HepG2 (cell line): ENCODE measurements around the gene PIK3R1. TPM values are rescaled to one million over a fixed set of nuclear protein-coding genes. Genes with fewer than 3 reads are reported as not detected.
A peak's percentile ranks its signal among the peaks of the same experiment; 100 is the strongest.

Source experiments
- ATAC-seq: fragments of 200-7000 bp; cut with Tn5 transposase; 3 replicates; pipeline ENCODE4 v1.9.1; 2020; ENCODE audit warnings: mild to moderate bottlenecking, moderate library complexity
- BruUV-seq: library from RNA; stranded (reverse); fragments of 400-500 nt; replicated peaks from 2 replicates; lab custom pipeline; 2021; lab: Mats Ljungman, UMichigan
- CTCF ChIA-PET: fragments of 300-600 bp; formaldehyde crosslinking; extraction: SDS; loops from one replicate; lab custom pipeline; 2021; ENCODE audit warnings: low total read pairs, inconsistent platforms, low intra/inter-chr PET ratio; lab: Yijun Ruan, JAX
- POLR2A ChIA-PET: fragments of 350-600 bp; sonication (Branson Sonifier 250); formaldehyde crosslinking; loops from one replicate; lab custom pipeline; 2020; ENCODE audit warnings: antibody characterized with exemption, inconsistent platforms; lab: Yijun Ruan, JAX
- DNase-seq: peaks from one replicate; pipeline ENCODE4 v3.0.0-alpha.2; 2015; ENCODE audit warnings: low spot score
- FAIRE-seq: peaks from 3 replicates; lab custom pipeline; 2011; peaks lifted over from hg19 to GRCh38; lab: Jason Lieb, UNC
- H2AFZ ChIP-seq: one replicate; pipeline ENCODE4 v1.6.1; 2011; ENCODE audit warnings: low read length, inconsistent platforms
- H3K27ac ChIP-seq: fragments of 300-600 bp; 3 replicates; pipeline ENCODE4 v1.8.0; 2011; ENCODE audit warnings: mixed run types, mild to moderate bottlenecking, mixed read lengths, low read length, inconsistent platforms; ENCODE audit not compliant: insufficient read depth; ENCODE audit errors: extremely low read length
- H3K27me3 ChIP-seq, 2 experiments: fragments of 200-600 bp in 1 of 2; 2 replicates in 1 of 2; 3 replicates in 1 of 2; pipeline versions ENCODE4 v1.6.0 to v1.8.0; 2011; ENCODE audit warnings: low read length in 2 of 2, mild to moderate bottlenecking in 2 of 2, moderate library complexity in 2 of 2, inconsistent platforms in 1 of 2; ENCODE audit not compliant: insufficient read depth in 2 of 2, control insufficient read depth in 1 of 2
- H3K36me3 ChIP-seq, 2 experiments: fragments of 200-600 bp in 1 of 2; replicated peaks in 1 of 2; 2 replicates in 1 of 2; 3 replicates in 1 of 2; pipeline versions ENCODE4 v1.5.1 to v1.8.0; 2011; ENCODE audit warnings: low read length in 2 of 2, inconsistent platforms in 1 of 2; ENCODE audit not compliant: insufficient read depth in 2 of 2, control insufficient read depth in 1 of 2
- H3K4me1 ChIP-seq: 2 replicates; pipeline ENCODE4 v1.5.1; 2012; ENCODE audit warnings: low read length, inconsistent platforms; ENCODE audit not compliant: insufficient read depth
- H3K4me2 ChIP-seq: 2 replicates; pipeline ENCODE4 v1.6.0; 2011; ENCODE audit warnings: low read depth, low read length, inconsistent platforms
- H3K4me3 ChIP-seq, 3 experiments: fragments of 200-600 bp in 1 of 3; sonication (generic), shearing (Covaris generic) in 1 of 3; replicated peaks in 1 of 3; 2 replicates each; pipeline ENCODE4 v1.5.1; 2011 to 2016; ENCODE audit warnings: low read length in 3 of 3, inconsistent platforms in 2 of 3, low read depth in 2 of 3, mild to moderate bottlenecking in 2 of 3, control low read depth in 1 of 3, mixed read lengths in 1 of 3; ENCODE audit not compliant: insufficient read depth in 1 of 3
- H3K79me2 ChIP-seq: one replicate; pipeline ENCODE4 v1.6.1; 2011; ENCODE audit warnings: low read length, inconsistent platforms; ENCODE audit not compliant: insufficient read depth
- H3K9ac ChIP-seq: 2 replicates; pipeline ENCODE4 v1.6.0; 2011; ENCODE audit warnings: mild to moderate bottlenecking, low read depth, low read length, inconsistent platforms; ENCODE audit not compliant: insufficient read depth
- H3K9me3 ChIP-seq: 2 replicates; pipeline ENCODE4 v1.5.1; 2012; ENCODE audit warnings: mild to moderate bottlenecking, low read length
- H4K20me1 ChIP-seq: 2 replicates; pipeline ENCODE4 v1.6.0; 2011; ENCODE audit warnings: inconsistent platforms, mild to moderate bottlenecking, low read length, moderate library complexity; ENCODE audit not compliant: insufficient read depth
- CEBPB ChIP-seq: IDR thresholded peaks from 2 replicates; pipeline ENCODE4 v1.6.1; 2011; ENCODE audit warnings: low read depth, low read length, improper control_type of control experiment, borderline replicate concordance
- CEBPG ChIP-seq: IDR thresholded peaks from 2 replicates; pipeline ENCODE4 v1.6.1; 2016
- JUNB ChIP-seq: sonication (generic); formaldehyde crosslinking; IDR thresholded peaks from 2 replicates; pipeline ENCODE4 v1.8.0; 2022; ENCODE audit warnings: missing genetic modification reagents, mild to moderate bottlenecking, borderline replicate concordance
- KDM5B ChIP-seq: sonication (generic); formaldehyde crosslinking; IDR thresholded peaks from 2 replicates; pipeline ENCODE4 v1.4.0; 2020; ENCODE audit warnings: missing genetic modification reagents, mild to moderate bottlenecking, borderline replicate concordance
- NONO ChIP-seq, 2 experiments: fragments of 450-650 bp in 1 of 2; sonication (generic) in 1 of 2; formaldehyde crosslinking in 1 of 2; IDR thresholded peaks in 1 of 2; conservative IDR thresholded peaks in 1 of 2; 2 replicates each; pipeline versions ENCODE4 v1.6.1 to v1.8.0; 2017 to 2022; ENCODE audit warnings: mild to moderate bottlenecking in 1 of 2, missing genetic modification reagents in 1 of 2, moderate library complexity in 1 of 2
- ONECUT2 ChIP-seq: sonication (generic); formaldehyde crosslinking; IDR thresholded peaks from 2 replicates; pipeline ENCODE4 v1.4.0; 2020; ENCODE audit warnings: missing genetic modification reagents
- RXRB ChIP-seq: IDR thresholded peaks from 2 replicates; pipeline ENCODE4 v1.6.1; 2016; ENCODE audit warnings: borderline replicate concordance, missing genetic modification reagents, missing compliant biosample characterization
- SPEN ChIP-seq: sonication (generic); formaldehyde crosslinking; IDR thresholded peaks from 2 replicates; pipeline ENCODE4 v1.5.1; 2020; ENCODE audit warnings: low read depth, mild to moderate bottlenecking, missing genetic modification reagents
- TRAFD1 ChIP-seq: sonication (generic); formaldehyde crosslinking; IDR thresholded peaks from 2 replicates; pipeline ENCODE4 v1.5.1; 2020; ENCODE audit warnings: missing genetic modification reagents, mild to moderate bottlenecking, borderline replicate concordance
- ZBTB34 ChIP-seq: sonication (generic); formaldehyde crosslinking; IDR thresholded peaks from 2 replicates; pipeline ENCODE4 v1.8.0; 2022; ENCODE audit warnings: mild to moderate bottlenecking, missing genetic modification reagents
- ZEB1 ChIP-seq: IDR thresholded peaks from 2 replicates; pipeline ENCODE4 v1.6.1; 2012; ENCODE audit warnings: mild to moderate bottlenecking, low read depth, inconsistent platforms; ENCODE audit not compliant: insufficient replicate concordance
- ZNF598 ChIP-seq: sonication (generic); formaldehyde crosslinking; IDR thresholded peaks from 2 replicates; pipeline ENCODE4 v1.5.1; 2020; ENCODE audit warnings: mild to moderate bottlenecking, missing genetic modification reagents, borderline replicate concordance
- ZNF678 ChIP-seq: sonication (generic); formaldehyde crosslinking; IDR thresholded peaks from 2 replicates; pipeline ENCODE4 v1.4.0; 2020; ENCODE audit warnings: mild to moderate bottlenecking, missing genetic modification reagents
- ZNF777 ChIP-seq: sonication (generic); formaldehyde crosslinking; IDR thresholded peaks from 2 replicates; pipeline ENCODE4 v1.4.0; 2020; ENCODE audit warnings: missing genetic modification reagents
- WGBS: methylation state at CpG from one replicate; pipeline ENCODE4 v1.1.6; 2017; ENCODE audit warnings: low lambda C conversion rate; 5-methylcytosine and 5-hydroxymethylcytosine counted together
- in situ Hi-C: cut with HindIII; loops from 2 replicates; pipeline ENCODE4 v1.10.0; 2017; ENCODE audit warnings: low pct_unique_long_range_greater_than_20kb; ENCODE audit not compliant: extremely low pct_ligation_motif_present
- intact Hi-C: fragments of 100-400 bp; cut with micrococcal nuclease; formaldehyde crosslinking; loops from one replicate; pipeline ENCODE4 v1.10.0; 2022; ENCODE audit not compliant: unreplicated experiment
- polyA plus RNA-seq, 8 experiments: library from polyadenylated mRNA; depleted of rRNA in 3 of 8; stranded (reverse) in 7 of 8; unstranded in 1 of 8; fragments of >200 nt; fragmentation: Illumina TruSeq in 4 of 8; extraction: Trizol in 4 of 8; gene quantifications; 2 replicates each; pipeline versions ENCODE4 v1.2.1 to v1.2.3, GENCODE V29; 2011 to 2016; ENCODE audit warnings: low read depth in 4 of 8, missing spikeins in 1 of 8, mixed read lengths in 1 of 8; ENCODE audit not compliant: insufficient read depth in 1 of 8
- total RNA-seq, 5 experiments: library from RNA; depleted of rRNA; stranded (reverse); fragments of >200 nt; fragmentation: Illumina TruSeq; extraction: Trizol; gene quantifications; 2 replicates each; pipeline ENCODE4 v1.2.3, GENCODE V29; 2016; ENCODE audit warnings: low read depth in 1 of 5
- TF ChIP-seq, protein P1 (sequence below): sonication (generic); formaldehyde crosslinking; IDR thresholded peaks from 2 replicates; pipeline ENCODE4 v1.4.0; 2020; ENCODE audit warnings: missing genetic modification reagents, low read depth, mild to moderate bottlenecking, borderline replicate concordance

The PIK3R1 gene
- total and polyA plus RNA-seq, 2 of the 13 experiments (the other 11 are each of a cell fraction or from before 2014, with no cell fraction given) = 8.4 to 21.3 TPM

GRCh38 chr5:68329554-68330255 is 114.1 kb downstream of the PIK3R1 start:
- in situ Hi-C loops = no loop called here
- H3K4me2 ChIP-seq = no peak overlapping the region
- ChIA-PET POLR2A (no interaction called here), CTCF (no interaction called here)
- no peak for ATAC-seq
- H3K79me2 ChIP-seq = no peaks in the 10 kb centered on the region
- H3K9me3 ChIP-seq = no peaks in the 10 kb centered on the region
- WGBS = 48% methylated on average over 6 of the region's 6 CpGs
- no peaks in the 10 kb centered on the region for H3K4me1 ChIP-seq
- DNase-seq = no peak
- H4K20me1 ChIP-seq = no peaks in the 10 kb centered on the region
- TF ChIP-seq ZEB1 = no peak
- TF ChIP-seq SPEN (CRISPR knock-in tag) = no peak
- TF ChIP-seq, protein P1, sequence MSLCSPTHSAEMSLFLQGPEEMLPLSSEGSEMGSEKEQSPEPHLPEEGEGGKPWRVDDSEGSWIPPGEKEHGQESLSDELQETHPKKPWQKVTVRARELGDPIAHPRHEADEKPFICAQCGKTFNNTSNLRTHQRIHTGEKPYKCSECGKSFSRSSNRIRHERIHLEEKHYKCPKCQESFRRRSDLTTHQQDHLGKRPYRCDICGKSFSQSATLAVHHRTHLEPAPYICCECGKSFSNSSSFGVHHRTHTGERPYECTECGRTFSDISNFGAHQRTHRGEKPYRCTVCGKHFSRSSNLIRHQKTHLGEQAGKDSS = no peak
- TF ChIP-seq CEBPB = peak; percentile 87
- TF ChIP-seq KDM5B (CRISPR knock-in tag) = no peak
- TF ChIP-seq ZBTB34 (CRISPR knock-in tag) = no peak
- TF ChIP-seq ZNF678 (CRISPR knock-in tag) = no peak
- no peak for TF ChIP-seq ZNF777
- peak; percentile 30; the same call in 1 of the 2 replicates for TF ChIP-seq CEBPG (CRISPR knock-in tag)
- no peak for TF ChIP-seq JUNB (CRISPR knock-in tag)
- no peak for TF ChIP-seq TRAFD1 (CRISPR knock-in tag)
- no peak for TF ChIP-seq ZNF598 (CRISPR knock-in tag)
- no peak for TF ChIP-seq ONECUT2
- no peak for TF ChIP-seq NONO (IDR thresholded peaks at IDR 0.05)
- TF ChIP-seq NONO (CRISPR knock-in tag; conservative IDR thresholded peaks at IDR 0.05) = no peak
- TF ChIP-seq RXRB (CRISPR knock-in tag) = no peak
- no peak overlapping the region for H3K4me3 ChIP-seq
- BruUV-seq = no TSS peak
- H3K27ac ChIP-seq = no peak overlapping the region
- H3K36me3 ChIP-seq = no peaks in the 10 kb centered on the region
- H3K9ac ChIP-seq = no peak overlapping the region
- no peak overlapping the region for H2AFZ ChIP-seq
- intact Hi-C loops = loop anchor here (1.0 kb wide), 1 partner anchor 9 kb away; no protein-coding TSS in a partner anchor
- no peak for FAIRE-seq
- peaks cover 1 to 4% of the 10 kb centered on the region in 2 experiments; a peak in 2 of 5 replicates for H3K27me3 ChIP-seq
